PC-9 (cell line): ENCODE measurements around the gene CSF1R. TPM values are rescaled to one million over a fixed set of nuclear protein-coding genes. Genes with fewer than 3 reads are reported as not detected.

Experiments
- BruUV-seq: library from RNA; stranded (reverse); fragments of 400-500 nt; replicated peaks from 2 replicates; lab custom pipeline; 2021; lab: Mats Ljungman, UMichigan
- CTCF ChIA-PET: fragments of 300-600 bp; sonication (Branson Sonifier 250); formaldehyde crosslinking; loops from one replicate; lab custom pipeline; 2022; ENCODE audit warnings: antibody characterized with exemption; lab: Charles Lee
- POLR2A ChIA-PET: fragments of 300-600 bp; sonication (Branson Sonifier 250); formaldehyde crosslinking; loops from one replicate; lab custom pipeline; 2022; ENCODE audit warnings: antibody characterized with exemption; ENCODE audit not compliant: unreplicated experiment; lab: Charles Lee
- DNase-seq, 2 experiments: peaks; one replicate each; pipeline versions ENCODE4 v3.0.0 to v3.0.0-alpha.2; 2015 to 2022; ENCODE audit warnings: mixed read lengths in 1 of 2
- H2AFZ ChIP-seq: fragments of 200-600 bp; sonication (generic); 2 replicates; pipeline ENCODE4 v1.8.1; 2017; ENCODE audit warnings: antibody characterized with exemption
- H3F3A ChIP-seq: fragments of 200-600 bp; sonication (generic); 2 replicates; pipeline ENCODE4 v1.8.1; 2017; ENCODE audit warnings: antibody characterized with exemption, mild to moderate bottlenecking, low read depth; ENCODE audit not compliant: insufficient read depth
- H3K27ac ChIP-seq: fragments of 200-600 bp; sonication (generic); 2 replicates; pipeline ENCODE4 v1.6.1; 2016; ENCODE audit warnings: mixed run types
- H3K27me3 ChIP-seq: fragments of 200-600 bp; sonication (generic); 2 replicates; pipeline ENCODE4 v1.6.1; 2016; ENCODE audit warnings: low read depth, mixed run types; ENCODE audit not compliant: insufficient read depth
- H3K36me3 ChIP-seq: fragments of 200-600 bp; sonication (generic); 2 replicates; pipeline ENCODE4 v1.6.1; 2016; ENCODE audit warnings: low read depth, mixed run types
- H3K4me1 ChIP-seq: fragments of 200-600 bp; sonication (generic); replicated peaks from 2 replicates; pipeline ENCODE4 v1.6.1; 2016; ENCODE audit warnings: mixed run types; ENCODE audit not compliant: insufficient read depth
- H3K4me2 ChIP-seq: fragments of 200-600 bp; sonication (generic); 2 replicates; pipeline ENCODE4 v1.6.1; 2017; ENCODE audit warnings: mixed run types
- H3K4me3 ChIP-seq: fragments of 200-600 bp; sonication (generic); 2 replicates; pipeline ENCODE4 v1.6.1; 2016; ENCODE audit warnings: mixed run types
- H3K79me2 ChIP-seq: fragments of 200-600 bp; sonication (generic); 2 replicates; pipeline ENCODE4 v1.6.1; 2017; ENCODE audit warnings: low read depth, mixed run types
- H3K9me2 ChIP-seq: fragments of 200-600 bp; sonication (generic); 2 replicates; pipeline ENCODE4 v1.8.1; 2017; ENCODE audit warnings: mild to moderate bottlenecking; ENCODE audit not compliant: insufficient read depth
- H3K9me3 ChIP-seq: fragments of 200-600 bp; sonication (generic); 2 replicates; pipeline ENCODE4 v1.8.1; 2016; ENCODE audit warnings: low read depth; ENCODE audit not compliant: insufficient read depth
- H4K20me1 ChIP-seq: fragments of 200-600 bp; sonication (generic); 2 replicates; pipeline ENCODE4 v1.8.1; 2017; ENCODE audit not compliant: insufficient read depth
- EZH2 ChIP-seq: fragments of 200-600 bp; sonication (generic); IDR thresholded peaks from 2 replicates; pipeline ENCODE4 v1.8.0; 2017; ENCODE audit warnings: antibody characterized with exemption, low read depth
- intact Hi-C: fragments of 100-400 bp; cut with micrococcal nuclease; formaldehyde crosslinking; loops from one replicate; pipeline ENCODE4 v1.10.0; 2022; ENCODE audit not compliant: unreplicated experiment
- total RNA-seq: library from RNA; stranded (reverse); gene quantifications from 2 replicates; pipeline ENCODE4 v1.2.3, GENCODE V29; 2021
- TF ChIP-seq, protein P1 (sequence below): fragments of 200-600 bp; sonication (generic); conservative IDR thresholded peaks from 2 replicates; pipeline ENCODE4 v1.6.1; 2017; ENCODE audit warnings: mixed run types, antibody characterized with exemption, mild to moderate bottlenecking, moderate library complexity

CSF1R gene
- total RNA-seq, 1 experiment from 2014 or later, result 0.72 TPM

DNA sequence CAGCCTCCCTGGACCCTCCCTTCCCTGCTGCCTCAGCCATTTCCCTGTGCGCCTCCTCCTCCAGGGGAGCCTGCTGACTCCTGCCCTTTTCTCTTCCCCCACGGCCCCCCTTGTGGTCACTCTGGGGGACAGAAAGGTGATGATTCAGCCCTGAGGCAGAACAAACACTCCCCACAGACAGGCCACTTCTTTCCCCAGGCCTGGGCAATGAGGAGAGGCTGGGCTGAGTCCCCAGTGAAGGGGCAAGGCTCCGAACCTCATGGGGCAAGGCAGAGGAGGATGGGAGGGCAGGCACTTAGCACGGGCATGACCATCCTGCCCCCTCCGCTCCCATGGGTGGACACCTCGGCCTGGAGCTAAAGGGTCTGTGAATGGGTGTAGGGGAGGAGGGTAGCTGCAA is 21.0 kb downstream of the CSF1R start:
- POLR2A ChIA-PET, result no interaction called here
- Histone ChIP-seq H3K9me3 (no peaks in the 10 kb centered on the region), H3K27me3 (no peaks in the 10 kb centered on the region), H3K4me3 (no peak overlapping the region), H3K4me1 (peaks cover 6% of the 10 kb centered on the region; the same call in 1 of the 2 replicates), H3K4me2 (no peak overlapping the region), H3K27ac (no peak overlapping the region), H4K20me1 (no peaks in the 10 kb centered on the region), H3K79me2 (no peaks in the 10 kb centered on the region), H2AFZ (no peak overlapping the region), H3K36me3 (no peaks in the 10 kb centered on the region), H3K9me2 (no peaks in the 10 kb centered on the region), H3F3A (no peaks in the 10 kb centered on the region)
- peak in 1 of 2 experiments; percentile 25 for DNase-seq
- CTCF ChIA-PET, result no interaction called here
- intact Hi-C loops, result no loop called here
- no peak for TF ChIP-seq EZH2
- TF ChIP-seq, protein P1, sequence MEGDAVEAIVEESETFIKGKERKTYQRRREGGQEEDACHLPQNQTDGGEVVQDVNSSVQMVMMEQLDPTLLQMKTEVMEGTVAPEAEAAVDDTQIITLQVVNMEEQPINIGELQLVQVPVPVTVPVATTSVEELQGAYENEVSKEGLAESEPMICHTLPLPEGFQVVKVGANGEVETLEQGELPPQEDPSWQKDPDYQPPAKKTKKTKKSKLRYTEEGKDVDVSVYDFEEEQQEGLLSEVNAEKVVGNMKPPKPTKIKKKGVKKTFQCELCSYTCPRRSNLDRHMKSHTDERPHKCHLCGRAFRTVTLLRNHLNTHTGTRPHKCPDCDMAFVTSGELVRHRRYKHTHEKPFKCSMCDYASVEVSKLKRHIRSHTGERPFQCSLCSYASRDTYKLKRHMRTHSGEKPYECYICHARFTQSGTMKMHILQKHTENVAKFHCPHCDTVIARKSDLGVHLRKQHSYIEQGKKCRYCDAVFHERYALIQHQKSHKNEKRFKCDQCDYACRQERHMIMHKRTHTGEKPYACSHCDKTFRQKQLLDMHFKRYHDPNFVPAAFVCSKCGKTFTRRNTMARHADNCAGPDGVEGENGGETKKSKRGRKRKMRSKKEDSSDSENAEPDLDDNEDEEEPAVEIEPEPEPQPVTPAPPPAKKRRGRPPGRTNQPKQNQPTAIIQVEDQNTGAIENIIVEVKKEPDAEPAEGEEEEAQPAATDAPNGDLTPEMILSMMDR, result no peak
- no TSS peak for BruUV-seq

DNA sequence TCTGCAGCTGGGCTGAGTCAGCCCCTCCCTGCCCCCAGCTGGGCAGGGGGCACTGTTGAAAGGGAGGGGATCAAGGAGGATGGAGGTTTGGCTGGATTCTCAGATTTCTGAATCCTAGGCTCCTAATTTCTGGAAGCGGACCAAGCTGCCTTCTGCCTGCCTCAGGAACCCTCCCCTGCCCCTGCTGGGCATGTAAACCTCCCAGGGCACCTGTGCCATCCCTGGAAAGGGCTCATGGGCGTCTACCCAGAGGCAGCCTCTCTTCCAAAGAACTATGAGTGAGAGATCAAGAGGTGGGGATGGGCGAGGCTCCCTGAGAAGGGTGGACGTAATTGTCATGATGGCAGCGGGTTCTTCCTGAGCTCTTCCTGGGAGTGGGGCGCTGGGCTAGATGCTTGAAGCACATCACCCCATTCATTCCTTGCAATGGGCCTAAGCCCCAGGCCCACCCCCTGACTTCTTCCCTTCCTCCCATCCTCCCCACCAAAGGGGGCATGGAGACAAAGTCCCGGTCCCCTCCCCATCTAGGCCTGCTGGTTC is 21.6 kb downstream of the CSF1R start:
- Histone ChIP-seq H3K9me3 (no peaks in the 10 kb centered on the region), H3K27ac (no peak overlapping the region), H2AFZ (no peak overlapping the region), H4K20me1 (no peaks in the 10 kb centered on the region), H3F3A (no peaks in the 10 kb centered on the region), H3K27me3 (no peaks in the 10 kb centered on the region), H3K4me1 (peaks cover 6% of the 10 kb centered on the region; the same call in 1 of the 2 replicates), H3K4me3 (no peak overlapping the region), H3K4me2 (no peak overlapping the region), H3K9me2 (no peaks in the 10 kb centered on the region), H3K79me2 (no peaks in the 10 kb centered on the region), H3K36me3 (no peaks in the 10 kb centered on the region)
- POLR2A ChIA-PET, result no interaction called here
- DNase-seq, result no peak
- BruUV-seq, result no TSS peak
- CTCF ChIA-PET, result no interaction called here
- TF ChIP-seq, protein P1, result no peak
- TF ChIP-seq EZH2, result no peak
- intact Hi-C loops, result no loop called here

DNA sequence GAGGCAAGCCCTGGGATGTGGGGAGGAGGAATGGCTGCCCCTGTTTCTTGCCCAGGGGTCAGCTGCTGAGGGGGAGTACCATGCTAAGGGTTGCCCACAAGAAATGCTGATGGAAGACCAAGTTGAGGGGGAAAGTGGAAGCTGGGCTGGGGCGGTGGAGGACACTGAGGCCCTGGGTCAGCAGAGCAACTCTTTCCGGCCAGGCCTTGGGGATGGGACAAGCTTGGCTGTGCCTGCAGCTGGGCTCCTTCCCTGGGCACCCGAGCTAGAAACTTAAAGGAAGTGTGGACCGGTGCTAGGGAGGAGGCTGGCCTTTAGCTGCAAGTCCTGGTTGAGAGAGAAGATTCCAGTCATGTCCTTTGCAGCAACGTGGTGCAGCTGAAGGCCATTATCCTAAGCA is 22.7 kb downstream of the CSF1R start:
- POLR2A ChIA-PET, result no interaction called here
- no peaks in the 10 kb centered on the region for H3K9me3 ChIP-seq
- no peak for DNase-seq
- intact Hi-C loops, result no loop called here
- no peaks in the 10 kb centered on the region for H3K9me2 ChIP-seq
- no TSS peak for BruUV-seq
- H4K20me1 ChIP-seq, result no peaks in the 10 kb centered on the region
- H3F3A ChIP-seq, result no peaks in the 10 kb centered on the region
- no peak overlapping the region for H3K4me2 ChIP-seq
- H2AFZ ChIP-seq, result no peak overlapping the region
- H3K4me1 ChIP-seq, result peaks cover 6% of the 10 kb centered on the region; the same call in 1 of the 2 replicates
- H3K27ac ChIP-seq, result no peak overlapping the region
- H3K36me3 ChIP-seq, result no peaks in the 10 kb centered on the region
- TF ChIP-seq, protein P1, result no peak
- no peak for TF ChIP-seq EZH2
- H3K27me3 ChIP-seq, result no peaks in the 10 kb centered on the region
- H3K79me2 ChIP-seq, result no peaks in the 10 kb centered on the region
- no peak overlapping the region for H3K4me3 ChIP-seq
- CTCF ChIA-PET, result no interaction called here
